Measurements from ENCODE around the gene SPACDR.

SPACDR gene

DNA sequence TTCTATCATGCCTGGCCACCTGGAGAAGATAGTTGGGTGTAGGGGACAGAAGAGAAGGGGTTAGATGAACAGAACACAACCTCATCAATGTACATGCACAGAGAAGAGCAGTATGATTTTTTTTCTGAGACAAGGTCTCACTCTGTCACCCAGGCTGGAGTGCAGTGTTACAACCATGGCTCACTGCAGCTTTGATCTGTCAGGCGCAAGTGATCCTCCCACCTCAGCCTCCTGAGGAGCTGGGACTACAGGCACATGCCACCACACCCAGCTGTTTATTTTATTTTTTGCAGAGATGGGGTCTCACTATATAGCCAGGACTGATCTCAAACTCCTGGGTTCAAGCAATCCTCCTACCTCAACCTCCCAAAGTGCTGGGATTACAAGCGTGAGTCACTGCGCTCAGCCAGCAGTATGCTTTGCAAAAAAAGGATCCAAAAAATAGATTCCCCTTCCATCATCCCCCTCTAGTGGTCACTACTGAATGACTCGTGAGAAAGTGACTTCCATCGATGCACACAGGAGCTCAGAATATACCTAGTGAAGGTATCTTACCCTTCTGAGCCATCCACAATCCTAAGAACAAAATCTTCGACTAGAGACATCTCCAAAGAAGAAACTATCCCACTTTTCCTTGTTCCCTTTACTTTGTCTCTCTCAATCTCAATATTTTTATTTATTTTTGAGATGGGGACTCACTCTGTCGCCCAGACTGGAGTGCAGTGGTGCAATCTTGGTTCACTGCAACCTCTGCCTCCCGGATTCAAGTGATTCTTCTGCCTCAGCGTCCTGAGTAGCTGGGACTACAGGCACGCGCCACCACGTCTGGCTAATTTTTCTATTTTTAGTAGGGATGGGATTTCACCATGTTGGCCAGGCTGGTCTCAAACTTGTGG is 56.5 kb downstream of the SPACDR start:
- DNase-seq (ENCODE audit: extremely low spot score): peak; percentile 75
- TF ChIP-seq ZNF384 (IDR thresholded peaks at IDR 0.05) (no peak; the same call in 1 of the 2 replicates), CTBP1 (IDR thresholded peaks at IDR 0.05; ENCODE audit: borderline replicate concordance) (no peak)
- ChIA-PET POLR2A (interaction anchor here (1.7 kb wide), 1 partner anchor 21 kb away, joined by 8 read pairs; the partner anchor contains the start of gene ZCWPW1), CTCF (interaction anchor here (0.7 to 1.6 kb wide), 14 partner anchors 9 to 301 kb away, joined by 3 to 8 read pairs (median 4); partner anchors contain the start of genes AGFG2, PPP1R35 and ZCWPW1)

- no peak for DNase-seq (ENCODE audit: extremely low spot score)
- ChIA-PET POLR2A (interaction anchor here (1.7 kb wide), 1 partner anchor 22 kb away, joined by 8 read pairs; the partner anchor contains the start of gene ZCWPW1), CTCF (interaction anchor here (0.8 to 1.6 kb wide), 5 partner anchors 9 to 35 kb away, joined by 3 to 8 read pairs (median 4); partner anchors contain the start of gene ZCWPW1)
- no peak for TF ChIP-seq SUZ12 (IDR thresholded peaks at IDR 0.05)
- TF ChIP-seq FOXK2 (IDR thresholded peaks at IDR 0.05): no peak
- TF ChIP-seq FOXM1 (IDR thresholded peaks at IDR 0.05; ENCODE audit: borderline replicate concordance): no peak
- no peak for TF ChIP-seq NFRKB (IDR thresholded peaks at IDR 0.05)
- TF ChIP-seq ARNT (IDR thresholded peaks at IDR 0.05): no peak
- TF ChIP-seq ZNF384 (IDR thresholded peaks at IDR 0.05): no peak
- TF ChIP-seq L3MBTL2 (conservative IDR thresholded peaks at IDR 0.05): no peak
- no peak for TF ChIP-seq LEF1 (IDR thresholded peaks at IDR 0.05; ENCODE audit: borderline replicate concordance)
- TF ChIP-seq BHLHE40 (IDR thresholded peaks at IDR 0.05; ENCODE audit: borderline replicate concordance): no peak
Observed at GRCh38 chr7:100406767-100407166, 57.3 kb downstream of the SPACDR start.

All from HEK293T (cell line).